ENCODE measurements around the gene EGR4.

GRCh38 chr2:73324126-73324725, 30.9 kb upstream of the EGR4 start:
- TF ChIP-seq CTCF (IDR thresholded peaks at IDR 0.05) (no peak), ZFX (IDR thresholded peaks at IDR 0.05; ENCODE audit: borderline replicate concordance) (no peak)

All from 22Rv1 (cell line).